NCI-H446 treated with DMSO at 0.1 percent for 48 hours (cell line): ENCODE results near the gene SRSF9.
"Not testable (repeated sequence)": the region's sequence is repeated elsewhere in the genome, so short reads cannot be mapped to it uniquely, and the experiment has no call there.

Source experiments
- DNase-seq: peaks from one replicate; lab custom pipeline; 2025; lab: John Stamatoyannopoulos, UW

The SRSF9 gene

DNA sequence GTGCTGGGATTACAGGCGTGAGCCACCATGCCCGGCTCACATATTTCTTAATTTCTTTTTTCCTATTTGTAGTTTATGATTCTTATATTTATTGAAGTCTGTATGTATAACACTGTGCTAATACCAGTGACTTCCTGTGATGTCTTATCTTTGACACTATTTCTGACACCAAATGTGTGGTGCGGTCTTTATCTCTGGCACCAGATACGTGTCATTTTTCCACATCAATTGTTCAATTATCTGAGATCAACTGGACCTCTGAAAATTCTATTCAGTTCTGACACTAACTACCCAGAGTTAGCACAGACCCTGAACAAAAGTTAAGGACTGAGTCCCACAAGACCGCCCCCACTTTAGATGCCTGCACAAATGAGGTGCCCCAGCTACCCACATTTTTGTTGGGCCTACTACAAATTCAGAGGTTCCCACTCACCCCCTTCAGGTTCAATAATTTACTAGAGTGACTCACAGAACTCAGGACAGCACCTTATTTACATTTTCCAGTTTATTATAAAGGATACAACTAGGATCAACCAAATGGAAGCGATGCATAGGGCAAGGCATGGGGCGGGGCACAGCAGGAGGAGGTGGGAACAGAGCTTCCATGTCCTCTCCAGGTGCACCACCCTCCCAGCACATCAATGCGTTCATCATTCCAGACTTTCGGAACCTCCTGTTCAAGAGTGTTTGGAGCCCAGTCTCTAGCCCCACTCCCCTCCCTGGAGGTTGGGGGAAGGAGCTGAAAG is 11.6 kb upstream of the SRSF9 start:
- no peak for DNase-seq

DNA sequence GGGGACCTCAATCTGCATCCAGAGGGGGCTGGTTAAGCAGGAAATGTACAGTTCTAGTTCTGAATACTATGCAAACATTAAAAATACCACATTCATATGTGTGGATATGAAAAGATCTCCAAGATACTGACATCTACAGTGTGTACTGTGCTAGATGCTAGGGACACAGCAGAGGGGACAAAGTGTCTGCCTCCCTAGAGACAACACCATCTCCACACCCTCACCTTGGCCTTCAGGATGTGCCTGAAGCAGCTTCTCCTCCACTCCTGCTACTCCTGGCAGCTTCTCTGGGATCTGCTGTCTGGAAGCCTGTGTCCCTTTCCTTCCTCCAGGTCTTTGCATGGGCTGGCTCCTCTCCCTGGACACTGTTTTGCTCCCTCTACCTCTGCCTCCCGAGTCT is 10.7 kb upstream of the SRSF9 start:
- no peak for DNase-seq

DNA sequence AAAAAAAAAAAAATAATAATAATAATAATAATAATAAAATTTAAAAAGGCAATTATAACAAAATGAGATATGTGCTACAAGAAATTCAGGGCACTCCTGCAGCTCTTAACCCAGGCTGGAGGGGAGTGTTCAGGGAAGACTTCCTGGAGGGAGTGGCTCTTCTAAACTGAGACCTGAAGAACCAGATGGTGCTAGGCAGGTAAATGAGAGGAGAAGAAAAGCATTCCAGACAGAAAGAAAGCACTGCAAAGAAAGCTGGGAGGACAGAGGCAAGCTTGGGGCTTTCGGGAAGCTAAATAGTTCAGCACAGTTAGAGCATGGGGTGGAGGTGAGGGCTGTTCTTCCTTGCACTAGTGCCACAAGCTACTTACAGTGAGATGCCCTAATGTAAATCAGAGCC is 9.9 kb upstream of the SRSF9 start:
- no peak for DNase-seq

DNA sequence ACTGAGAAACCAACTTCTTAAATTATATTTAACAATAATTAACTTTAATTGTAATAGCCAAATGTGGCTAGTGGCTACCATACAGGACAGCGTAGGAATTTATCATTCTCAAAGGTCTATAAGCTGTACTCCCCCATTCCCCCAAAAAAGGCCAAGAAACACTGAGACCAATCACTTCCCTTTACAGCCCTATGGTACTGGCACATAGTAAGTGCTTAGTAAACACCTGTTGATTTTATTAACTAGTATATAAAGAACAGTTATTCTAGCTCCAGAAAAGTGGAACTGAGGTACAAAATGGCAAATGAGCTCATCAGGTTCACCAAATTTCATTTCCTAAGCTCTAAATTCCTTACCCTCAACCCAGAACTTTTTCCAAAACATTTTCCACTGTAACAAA is 6.1 kb upstream of the SRSF9 start:
- no peak for DNase-seq

DNA sequence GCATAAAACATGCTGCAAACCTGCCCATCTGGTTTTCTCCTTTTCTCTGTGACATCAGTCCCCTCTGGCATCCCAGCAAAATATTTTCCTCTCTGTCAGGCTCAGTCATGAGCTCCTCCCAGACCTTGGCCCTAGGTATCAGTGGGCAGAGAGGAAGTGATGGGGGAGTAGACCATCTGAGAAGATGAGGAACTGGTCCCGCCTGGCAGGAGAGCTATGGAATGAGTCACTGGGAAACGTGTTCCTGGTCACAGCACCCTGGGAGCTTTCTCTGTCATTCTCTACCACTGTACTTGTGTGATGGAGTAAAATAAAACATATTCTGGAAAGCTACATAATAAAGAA is 5.0 kb upstream of the SRSF9 start:
- DNase-seq = no peak

DNA sequence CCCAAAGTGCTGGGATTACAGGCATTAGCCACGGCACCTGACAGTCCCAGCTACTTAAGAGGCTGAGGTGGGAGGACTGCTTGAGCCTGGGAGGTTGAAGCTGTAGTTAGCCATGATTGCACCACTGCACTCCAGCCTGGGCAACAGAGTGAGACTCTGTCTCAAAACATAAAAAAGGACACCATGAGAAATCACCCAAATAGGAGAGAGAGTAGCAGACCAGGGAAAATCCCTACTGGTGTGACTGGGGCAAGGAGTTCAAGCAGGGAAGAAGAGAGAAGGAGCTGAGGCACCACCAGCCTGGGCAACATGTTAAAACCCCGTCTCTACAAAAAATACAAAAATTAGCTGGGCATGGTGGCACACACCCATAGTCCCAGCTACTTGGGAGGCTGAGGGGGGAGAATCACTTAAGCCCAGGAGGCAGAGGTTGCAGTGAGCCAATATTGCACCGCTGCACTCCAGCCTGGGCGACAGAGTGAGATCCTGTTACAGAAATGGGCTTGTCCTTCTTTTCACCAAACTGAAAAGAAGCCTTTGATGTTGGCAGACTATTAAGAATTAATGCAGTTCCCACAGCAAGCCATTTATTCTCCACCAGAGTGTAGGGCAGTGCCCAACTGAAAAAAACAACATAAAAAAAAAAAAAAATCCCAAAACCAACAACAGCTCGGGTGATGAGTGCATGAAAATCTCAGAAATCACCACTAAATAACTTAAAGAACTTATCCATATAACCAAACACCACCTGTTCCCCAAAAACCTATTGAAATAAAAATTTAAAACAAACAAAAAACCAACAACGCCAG is 4.5 kb upstream of the SRSF9 start:
- no peak for DNase-seq

DNA sequence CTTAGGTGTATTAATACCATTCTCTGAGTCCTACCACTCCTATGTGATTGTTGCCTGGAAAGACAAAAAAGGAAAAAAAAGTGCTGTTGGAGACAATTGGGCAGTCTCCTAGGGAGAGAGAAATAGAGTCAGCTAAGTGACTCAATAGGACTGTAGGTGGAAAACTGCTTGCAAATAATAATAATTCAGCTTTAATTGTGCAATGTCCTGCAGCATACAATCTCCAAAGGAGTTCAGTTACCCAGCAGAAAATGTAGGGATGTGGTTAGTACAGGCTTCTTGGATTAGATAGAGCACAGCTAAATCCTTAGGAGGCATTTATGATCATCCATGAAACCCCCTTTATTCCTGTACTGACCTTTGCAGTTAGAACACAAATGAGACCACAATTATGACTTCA is 3.0 kb upstream of the SRSF9 start:
- no peak for DNase-seq

DNA sequence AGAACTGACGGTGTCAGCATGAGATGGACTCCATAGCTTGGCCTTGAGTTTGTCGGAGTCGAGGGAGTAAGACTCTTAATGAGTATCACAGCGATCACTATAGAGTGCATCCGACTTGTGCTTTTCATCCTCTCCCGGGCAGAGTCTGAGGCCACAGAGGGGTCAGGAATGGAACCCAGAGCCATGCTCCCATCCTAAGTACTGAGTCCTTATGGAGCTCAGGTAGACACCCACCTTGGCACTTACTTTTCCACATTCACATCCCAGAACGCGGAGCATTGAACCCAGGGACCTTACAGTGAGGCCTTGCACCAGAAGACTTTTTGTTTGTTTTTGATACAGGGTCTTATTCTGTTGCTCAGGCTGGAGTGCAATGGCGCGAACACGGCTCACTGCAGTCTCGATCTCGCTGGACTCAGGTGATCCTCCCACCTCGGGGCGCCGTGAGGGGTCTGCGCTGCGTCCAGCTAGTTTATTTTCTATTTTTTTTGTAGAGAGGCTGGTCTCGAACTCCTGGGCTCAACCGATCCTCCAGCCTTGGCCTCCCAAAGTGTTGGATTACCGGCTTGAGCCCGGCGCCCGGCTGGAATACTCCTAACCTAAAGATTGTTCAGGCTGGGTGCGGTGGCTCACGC is 719 bp upstream of the SRSF9 start:
- DNase-seq = no peak

DNA sequence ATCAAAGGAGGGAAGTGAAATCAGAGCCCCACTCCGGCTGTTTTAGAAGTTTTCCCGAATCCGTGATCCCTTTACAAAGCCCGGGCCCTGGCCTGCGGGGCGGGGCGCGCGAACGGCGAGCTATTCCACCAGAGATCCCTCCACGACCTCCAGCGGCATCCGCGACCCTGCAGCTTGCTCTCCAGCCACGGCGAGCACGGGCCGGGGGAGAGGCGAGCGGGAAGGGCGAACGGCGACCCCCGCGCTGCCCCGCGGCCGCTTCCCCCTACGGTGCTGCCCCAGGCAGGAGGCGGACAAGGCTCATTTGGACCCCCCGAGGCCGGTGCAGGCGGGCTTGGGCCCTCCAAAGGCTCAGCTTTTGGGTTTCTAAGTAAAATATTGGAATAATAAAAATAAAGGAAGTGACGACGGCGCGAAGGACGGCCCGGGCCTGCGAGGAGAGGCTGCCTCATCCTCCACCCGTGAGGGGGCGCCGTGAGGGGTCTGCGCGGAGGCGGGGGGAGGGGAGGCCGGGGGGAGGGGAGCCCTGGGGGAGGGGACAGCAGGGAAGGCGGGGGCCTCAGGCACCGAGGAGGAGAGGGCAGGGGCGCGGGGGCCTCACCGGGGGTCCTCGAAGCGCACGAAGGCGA is 613 bp downstream of the SRSF9 start:
- no peak for DNase-seq

DNA sequence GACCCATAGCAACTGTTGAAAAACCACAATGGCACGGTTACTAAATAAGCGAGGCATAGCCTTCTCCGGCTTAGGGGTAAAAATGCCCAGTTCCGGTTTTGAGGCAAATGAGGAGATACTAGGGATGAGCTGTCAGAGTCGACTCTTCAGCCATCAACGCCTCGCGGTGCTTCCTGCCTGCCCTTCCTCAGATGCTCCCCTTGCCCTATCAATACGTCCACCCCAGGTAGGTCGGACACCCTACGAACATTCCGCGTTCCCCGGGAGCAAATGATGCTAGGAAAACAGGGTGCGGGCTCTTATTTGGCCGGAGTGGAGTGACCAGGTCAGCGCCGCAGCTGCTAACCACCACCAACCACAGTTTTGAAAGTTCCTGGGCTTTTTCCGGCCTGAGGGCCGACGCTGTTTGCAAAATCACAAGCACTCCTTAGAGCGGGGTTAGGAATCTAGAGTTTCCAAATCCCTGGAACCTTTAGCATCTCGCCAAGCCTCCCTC is 1.2 kb downstream of the SRSF9 start:
- no peak for DNase-seq

DNA sequence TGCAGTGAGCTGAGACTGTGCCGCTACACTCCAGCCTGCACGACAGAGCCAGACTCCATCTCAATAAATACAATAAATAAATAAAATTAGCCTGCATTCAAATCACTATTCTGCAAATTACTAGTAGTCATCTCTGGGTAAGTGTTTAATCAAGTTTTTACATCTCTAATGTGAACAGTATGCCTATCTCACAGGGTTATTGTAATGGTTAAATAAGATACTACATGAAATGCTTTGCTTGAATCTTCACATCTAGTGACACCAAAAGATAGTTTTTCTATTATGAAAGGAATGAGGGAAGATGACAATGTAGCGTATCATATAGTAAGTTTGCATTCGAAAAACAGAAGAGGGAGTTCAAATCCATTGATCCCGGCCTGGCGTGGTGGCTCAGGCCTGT is 2.1 kb downstream of the SRSF9 start:
- DNase-seq = no peak

DNA sequence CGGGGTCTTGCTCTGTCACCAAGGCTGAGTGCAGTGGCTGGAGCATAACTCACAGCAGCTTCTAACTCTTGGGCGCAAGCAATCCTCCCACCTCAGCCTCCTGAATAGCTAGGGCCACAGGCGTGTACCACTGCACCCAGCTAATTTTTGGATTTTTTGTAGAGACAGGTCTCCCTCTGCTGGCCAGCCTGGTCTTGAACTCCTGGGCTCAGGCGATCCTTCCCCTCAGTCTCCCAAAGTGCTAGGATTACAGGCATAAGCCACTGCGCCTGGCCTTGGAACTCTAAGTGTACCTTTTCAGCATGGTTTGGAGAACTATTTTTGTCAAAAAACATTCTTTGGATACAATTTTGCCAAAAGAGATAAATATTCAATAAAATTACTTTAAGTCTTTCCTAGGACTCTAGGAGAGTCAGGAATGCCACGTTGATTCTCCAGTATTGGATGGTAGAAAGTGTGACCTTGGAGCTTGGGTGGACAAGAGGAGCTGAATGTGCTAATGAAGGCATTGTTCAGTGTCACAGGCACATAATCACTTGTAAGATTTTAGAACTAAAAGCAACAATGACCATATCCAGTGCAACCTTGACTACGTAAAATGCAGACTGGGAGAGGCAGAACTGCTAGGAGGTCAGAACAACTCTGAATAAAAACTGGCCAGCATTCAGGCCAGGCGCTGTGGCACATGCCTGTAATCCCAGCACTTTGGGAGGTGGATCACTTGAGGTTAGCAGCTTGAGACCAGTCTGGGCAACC is 2.8 kb downstream of the SRSF9 start:
- DNase-seq = no peak

DNA sequence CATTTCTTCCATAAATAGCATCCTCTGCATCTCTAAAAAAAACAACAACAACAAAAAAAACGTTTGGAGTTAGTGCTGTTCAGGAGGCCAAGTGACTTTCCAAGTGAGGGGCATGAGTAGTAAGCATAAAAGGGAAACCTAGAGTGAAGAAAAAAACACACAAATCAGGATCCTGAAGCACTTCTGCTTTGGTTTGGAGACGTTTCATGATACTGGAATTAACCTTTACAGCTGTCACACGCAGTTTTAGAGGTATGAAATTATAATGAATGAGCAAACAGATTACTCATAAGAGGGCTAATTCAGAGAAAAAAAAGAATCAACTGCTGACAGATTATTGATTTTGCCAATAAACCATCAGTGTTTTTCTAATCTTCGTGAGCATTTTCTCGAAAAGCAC is 3.8 kb downstream of the SRSF9 start:
- no peak for DNase-seq

DNA sequence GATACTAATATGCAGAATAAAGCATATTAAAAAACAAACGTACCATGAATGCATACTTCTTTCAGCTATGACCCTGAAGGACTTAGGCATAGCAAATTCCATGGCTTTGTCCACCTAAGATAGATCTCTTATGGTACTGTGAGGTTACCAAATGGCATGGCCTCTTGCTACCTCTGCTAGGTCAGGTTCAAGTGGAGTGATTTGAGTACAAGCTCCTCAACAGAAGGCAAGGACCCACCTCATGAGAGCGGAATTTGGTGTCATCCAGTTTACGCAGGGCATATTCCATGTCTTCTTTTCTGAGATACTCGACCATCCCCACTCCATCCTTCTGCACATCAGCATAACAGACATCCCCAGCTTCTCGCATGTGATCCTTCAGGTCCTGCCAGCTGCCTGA is 5.8 kb downstream of the SRSF9 start:
- no peak for DNase-seq

DNA sequence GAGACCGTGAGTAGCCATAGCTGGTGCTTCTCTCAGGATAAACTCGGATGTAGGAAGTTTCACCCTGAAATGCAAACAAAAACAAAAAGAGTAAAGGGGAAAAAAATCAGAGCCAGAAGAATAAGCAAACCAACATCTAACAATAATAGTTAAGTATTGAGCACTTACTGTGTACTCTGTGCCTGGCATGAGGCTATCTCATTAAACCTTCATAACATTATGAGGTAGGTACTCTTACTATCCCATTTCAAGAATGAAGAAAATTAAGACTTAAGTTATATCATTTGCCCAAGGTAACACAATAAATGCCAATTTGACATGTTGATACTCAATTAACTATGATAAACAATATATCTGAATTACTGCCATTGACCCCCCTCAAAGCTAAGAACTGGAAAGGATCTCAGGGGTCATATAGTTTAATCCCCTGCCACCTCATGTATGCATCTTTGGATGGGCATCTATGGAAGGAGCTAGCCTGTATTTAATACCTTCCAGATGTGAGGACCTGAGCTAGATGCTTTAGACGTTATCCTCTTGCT is 7.4 kb downstream of the SRSF9 start:
- DNase-seq = no peak

DNA sequence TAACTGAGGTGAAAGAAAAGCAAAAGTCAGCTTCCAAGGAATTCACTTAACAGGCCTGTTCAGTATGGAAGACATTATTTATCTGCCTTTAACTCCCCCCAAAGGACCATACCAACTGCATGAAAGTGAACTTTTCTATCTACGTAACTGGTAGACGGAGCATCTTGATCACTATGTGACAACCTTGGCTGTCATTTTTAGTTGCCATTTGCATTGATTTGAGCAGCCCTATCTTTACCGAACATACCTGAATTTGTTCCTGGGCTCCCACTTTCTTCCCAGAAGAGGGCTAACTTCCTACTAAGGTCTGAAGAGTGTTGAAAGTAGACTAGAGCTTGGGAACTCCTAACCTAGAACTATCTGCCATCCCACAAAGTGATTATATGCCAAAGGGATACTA is 9.4 kb downstream of the SRSF9 start:
- DNase-seq = no peak

DNA sequence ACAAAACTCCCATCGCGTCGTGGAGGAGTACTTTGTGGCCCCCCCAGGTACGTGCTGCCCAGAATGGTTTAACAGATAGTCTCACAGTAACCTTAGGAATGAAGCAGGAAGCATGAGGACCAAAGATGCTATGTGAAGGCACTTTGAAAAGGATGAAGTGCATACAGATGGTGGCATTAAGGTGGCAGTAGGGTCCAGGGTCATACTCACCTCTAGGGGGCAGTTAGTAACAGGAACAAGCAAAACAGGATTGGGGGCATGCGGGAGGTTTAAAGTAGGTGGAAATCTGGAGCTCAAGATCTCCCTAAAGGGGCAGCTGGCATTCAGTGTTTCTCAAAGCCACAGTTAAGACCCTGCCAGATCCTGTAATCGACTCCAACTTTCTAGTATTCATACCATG is 12.4 kb downstream of the SRSF9 start:
- no peak for DNase-seq

DNA sequence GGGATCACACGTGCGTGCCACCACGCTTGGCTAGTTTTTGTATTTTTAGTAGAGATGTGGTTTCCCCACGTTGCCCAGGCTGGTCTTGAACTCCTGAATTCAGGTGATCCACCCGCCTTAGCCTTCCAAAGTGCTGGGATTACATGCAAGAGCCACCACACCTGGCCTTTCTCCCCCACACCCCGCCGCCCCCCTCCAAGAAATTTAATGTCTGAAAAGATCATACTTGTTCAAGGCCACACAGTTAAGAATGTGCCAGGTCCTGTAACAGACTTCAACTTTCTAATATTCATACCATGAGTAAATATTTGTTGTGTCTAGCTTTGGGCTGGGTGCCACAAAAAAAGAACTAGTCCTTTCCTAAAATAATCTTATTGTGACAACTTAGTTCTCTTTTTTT is 14.2 kb downstream of the SRSF9 start:
- no peak for DNase-seq

DNA sequence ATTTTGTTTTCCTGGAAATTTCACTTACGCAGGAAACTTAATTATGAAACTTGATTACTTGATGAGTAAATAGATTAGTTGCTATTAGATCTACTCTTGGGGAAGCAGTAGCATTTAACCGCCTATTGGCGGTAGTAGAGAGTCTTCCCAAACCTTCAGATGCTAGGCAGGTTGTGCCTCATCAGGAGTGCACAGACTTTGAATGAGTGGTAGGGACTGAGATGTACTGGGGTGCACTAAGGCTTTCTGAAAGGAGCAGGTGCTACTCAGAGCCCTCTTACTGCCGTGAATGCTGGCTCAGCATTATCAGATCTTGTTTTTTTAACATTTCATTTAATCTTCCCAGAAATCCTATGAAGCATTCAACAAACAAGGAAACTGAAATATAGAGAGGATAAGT is 15.6 kb downstream of the SRSF9 start:
- no peak for DNase-seq

DNA sequence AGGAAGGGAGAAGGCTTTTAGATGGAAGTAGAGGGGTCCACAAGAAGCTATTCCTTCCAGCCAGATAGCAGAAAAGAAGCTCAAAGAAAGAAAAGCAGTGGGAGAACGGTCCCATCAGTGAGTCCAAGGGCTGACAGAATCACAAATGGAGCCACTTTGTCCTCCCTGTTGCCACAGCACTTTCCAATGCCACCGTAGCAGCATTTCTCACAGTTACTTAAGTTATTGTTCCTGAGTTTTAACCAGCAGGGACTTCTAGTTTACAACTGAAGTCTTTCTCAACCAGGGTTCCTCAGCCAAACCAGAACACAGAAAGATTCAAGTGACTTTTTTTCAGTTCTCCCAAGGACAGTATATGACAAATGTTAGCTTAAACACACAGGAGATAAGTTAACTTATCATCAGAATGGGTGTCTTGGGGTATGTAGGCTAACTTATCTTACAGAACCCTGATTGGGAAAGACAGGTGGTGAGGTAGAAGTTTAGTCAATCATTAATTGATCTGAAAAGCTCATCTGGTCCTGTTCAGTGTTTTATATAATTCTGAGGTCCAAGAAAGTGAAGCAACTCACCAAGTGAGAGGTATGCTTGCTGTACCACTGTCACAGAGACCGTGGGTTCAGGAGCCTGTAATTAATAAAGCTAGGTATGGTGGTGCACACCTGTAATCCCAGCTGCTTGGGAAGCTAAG is 16.3 kb downstream of the SRSF9 start:
- DNase-seq = no peak

DNA sequence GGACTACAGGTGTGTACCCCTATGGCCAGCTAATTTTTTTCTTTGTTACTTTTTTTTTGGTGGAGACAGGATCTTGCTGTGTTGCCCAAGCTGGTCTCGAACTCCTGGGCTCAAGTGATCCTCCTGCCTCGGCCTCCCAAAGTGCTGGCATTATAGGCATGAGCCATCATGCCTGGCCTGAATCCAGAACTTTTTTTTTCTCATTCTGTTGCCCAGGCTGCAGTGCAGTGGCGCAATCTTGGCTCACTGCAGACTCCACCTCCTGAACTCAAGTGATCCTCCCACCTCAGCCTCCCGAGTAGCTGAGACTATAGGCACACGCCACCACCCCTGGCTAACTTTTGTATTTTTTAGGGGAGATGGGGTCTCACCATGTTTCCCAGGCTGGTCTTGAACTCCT is 17.0 kb downstream of the SRSF9 start:
- not testable (repeated sequence) for DNase-seq
